Colonic mucosa (tissue), 4 donors: ENCODE data around the gene PHACTR3. TPM values are rescaled to one million over a fixed set of nuclear protein-coding genes. Genes with fewer than 3 reads are reported as not detected.

Experiments used
- DNase-seq: peaks from one replicate; pipeline ENCODE4 v3.0.0-alpha.2; 2020
- H3K27ac ChIP-seq: fragments of 200-600 bp; one replicate; pipeline ENCODE4 v1.8.0; 2021
- H3K27me3 ChIP-seq: fragments of 200-600 bp; one replicate; pipeline ENCODE4 v1.8.0; 2021
- H3K36me3 ChIP-seq: fragments of 200-600 bp; one replicate; pipeline ENCODE4 v1.8.0; 2021
- H3K4me1 ChIP-seq: fragments of 200-600 bp; one replicate; pipeline ENCODE4 v1.8.0; 2021; ENCODE audit warnings: mild to moderate bottlenecking
- H3K4me3 ChIP-seq: fragments of 200-600 bp; one replicate; pipeline ENCODE4 v1.8.0; 2021
- H3K9ac ChIP-seq, 2 donors: one replicate each; pipeline ENCODE4 v1.7.0; 2013; ENCODE audit warnings: control low read depth in 2 of 2, low read depth in 2 of 2, low read length in 2 of 2
- H3K9me3 ChIP-seq: fragments of 200-600 bp; one replicate; pipeline ENCODE4 v1.8.0; 2021
- CTCF ChIP-seq: fragments of 200-600 bp; IDR thresholded peaks from one replicate; pipeline ENCODE4 v1.8.0; 2022; ENCODE audit warnings: antibody characterized with exemption, mild to moderate bottlenecking
- intact Hi-C: fragments of 100-400 bp; cut with DNase I; formaldehyde crosslinking; loops from one replicate; pipeline ENCODE4 v1.14.1; 2022
- total RNA-seq, 2 donors: library from RNA; stranded (reverse); fragmentation: NEBNext Ultra II Directional in 1 of 2; extraction: Animal tissue kit (Norgen Biotek cat#: 25700) in 1 of 2; gene quantifications; one replicate each; pipeline ENCODE4 v1.2.1, GENCODE V29; 2021
- donor health status: healthy.
- donor health status: DM: no; HTN: no; CAD: no.
- donor health status: DM: no; HTN: no; CAD: no.

The PHACTR3 gene
- total RNA-seq, 2 donors from 2014 or later = 0.44 to 0.53 TPM

- no peak overlapping the region for H3K27ac ChIP-seq
- H3K4me1 ChIP-seq = no peaks in the 10 kb centered on the region
- H3K36me3 ChIP-seq = no peaks in the 10 kb centered on the region
- no peak for TF ChIP-seq CTCF
- H3K9ac ChIP-seq = no peak overlapping the region
- H3K9me3 ChIP-seq = no peaks in the 10 kb centered on the region
- no peak overlapping the region for H3K4me3 ChIP-seq
- intact Hi-C loops = no loop called here
- H3K27me3 ChIP-seq = no peaks in the 10 kb centered on the region
- DNase-seq = no peak
Observed at GRCh38 chr20:59688999-59689398, 84.7 kb downstream of the PHACTR3 start.

- Histone ChIP-seq H3K36me3 (no peaks in the 10 kb centered on the region), H3K27ac (no peak overlapping the region), H3K9me3 (no peaks in the 10 kb centered on the region), H3K9ac (no peak overlapping the region), H3K4me1 (no peaks in the 10 kb centered on the region), H3K4me3 (no peak overlapping the region), H3K27me3 (no peaks in the 10 kb centered on the region)
- intact Hi-C loops = no loop called here
- no peak for TF ChIP-seq CTCF
- DNase-seq = no peak
Observed at GRCh38 chr20:59690101-59690500, 85.8 kb downstream of the PHACTR3 start.

GRCh38 chr20:59690976-59691375, 86.6 kb downstream of the PHACTR3 start:
- TF ChIP-seq CTCF = no peak
- Histone ChIP-seq H3K9ac (no peak overlapping the region), H3K4me1 (no peaks in the 10 kb centered on the region), H3K36me3 (no peaks in the 10 kb centered on the region), H3K27me3 (no peaks in the 10 kb centered on the region), H3K4me3 (no peak overlapping the region), H3K27ac (no peak overlapping the region), H3K9me3 (no peaks in the 10 kb centered on the region)
- no peak for DNase-seq
- intact Hi-C loops = no loop called here

GRCh38 chr20:59692139-59692538, 87.8 kb downstream of the PHACTR3 start:
- H3K27me3 ChIP-seq = no peaks in the 10 kb centered on the region
- no peaks in the 10 kb centered on the region for H3K36me3 ChIP-seq
- H3K9me3 ChIP-seq = no peaks in the 10 kb centered on the region
- no peak overlapping the region for H3K9ac ChIP-seq
- no peaks in the 10 kb centered on the region for H3K4me1 ChIP-seq
- intact Hi-C loops = no loop called here
- no peak for TF ChIP-seq CTCF
- DNase-seq = no peak
- H3K27ac ChIP-seq = no peak overlapping the region
- H3K4me3 ChIP-seq = no peak overlapping the region

GRCh38 chr20:59693587-59693986, 89.2 kb downstream of the PHACTR3 start:
- no peaks in the 10 kb centered on the region for H3K27me3 ChIP-seq
- no peak for TF ChIP-seq CTCF

GRCh38 chr20:59696476-59696875, 92.1 kb downstream of the PHACTR3 start:
- intact Hi-C loops = no loop called here
- no peak for TF ChIP-seq CTCF
- Histone ChIP-seq H3K36me3 (no peaks in the 10 kb centered on the region), H3K27me3 (no peaks in the 10 kb centered on the region), H3K4me3 (no peak overlapping the region), H3K27ac (no peak overlapping the region), H3K9ac (no peak overlapping the region), H3K9me3 (no peaks in the 10 kb centered on the region), H3K4me1 (no peaks in the 10 kb centered on the region)
- DNase-seq = no peak

More at GRCh38 chr20:59693587-59693986, 89.2 kb downstream of the PHACTR3 start:
- Histone ChIP-seq H3K36me3 (no peaks in the 10 kb centered on the region), H3K4me1 (no peaks in the 10 kb centered on the region), H3K27ac (no peak overlapping the region), H3K9ac (no peak overlapping the region), H3K9me3 (no peaks in the 10 kb centered on the region), H3K4me3 (no peak overlapping the region)
- DNase-seq = no peak
- intact Hi-C loops = no loop called here
